ENCODE data around the gene MAP7. TPM values are rescaled to one million over a fixed set of nuclear protein-coding genes. Genes with fewer than 3 reads are reported as not detected.

Gene MAP7
- polyA plus RNA-seq, 1 donor from 2014 or later: 5.1 TPM

DNA sequence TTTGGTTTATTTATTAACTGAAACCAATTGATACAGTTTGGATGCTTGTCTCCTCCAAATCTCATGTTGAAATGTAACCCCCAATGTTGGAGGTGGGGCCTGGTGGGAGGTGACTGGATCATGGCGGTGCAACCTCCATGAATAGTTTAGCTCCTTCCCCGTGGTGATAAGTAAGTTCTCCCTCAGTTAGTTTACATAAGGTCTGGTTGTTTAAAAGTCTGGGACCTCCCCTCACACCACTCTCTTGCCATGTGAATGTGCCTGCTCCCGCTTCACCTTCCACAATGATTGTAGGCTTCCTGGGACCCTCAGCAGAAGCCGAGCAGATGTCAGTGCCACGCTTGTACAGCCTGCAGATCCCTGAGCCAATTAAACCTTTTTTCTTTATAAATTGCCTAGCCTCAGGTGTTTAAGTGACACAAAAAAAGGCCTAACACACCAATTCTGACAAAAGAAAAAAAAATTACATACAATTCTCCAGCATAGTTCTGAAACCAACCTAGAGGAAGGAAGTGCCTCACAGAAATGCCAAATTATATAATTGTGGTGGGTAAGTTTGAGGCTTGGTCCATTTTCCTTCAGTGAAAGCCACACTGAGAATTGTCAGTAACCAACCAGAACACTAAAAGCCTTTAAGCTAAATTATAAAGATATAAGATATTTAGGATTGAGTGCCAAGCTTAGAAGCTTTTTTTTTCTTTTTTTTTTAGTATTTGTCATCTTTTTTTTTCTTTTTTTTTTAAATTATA, 15.0 kb downstream of the MAP7 start:
- no peaks in the 10 kb centered on the region for H4K20me1 ChIP-seq (ENCODE audit: insufficient read depth)

DNA sequence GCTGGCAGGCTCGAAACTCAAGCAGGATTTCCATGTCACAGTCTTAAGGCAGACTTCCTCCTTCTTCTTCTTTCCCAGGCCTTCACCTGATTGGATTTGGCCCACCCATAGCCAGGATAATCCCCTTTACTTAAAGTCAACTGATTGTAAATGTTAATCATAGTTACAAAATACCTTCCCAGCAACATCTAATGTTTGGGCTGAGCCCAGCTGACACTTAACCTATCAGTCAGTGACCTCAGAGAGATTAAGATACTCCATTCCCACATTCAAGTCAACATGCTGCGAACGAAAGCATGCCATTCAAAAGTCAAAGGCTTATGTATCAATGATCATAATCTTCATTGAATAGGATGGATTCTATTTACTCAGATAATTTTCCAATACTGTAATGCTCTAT, 16.0 kb downstream of the MAP7 start:
- Histone ChIP-seq H3K4me3 (ENCODE audit: low read length) (no peak overlapping the region), H2AFZ (ENCODE audit: low read depth, low read length) (no peak overlapping the region), H3K27ac (ENCODE audit: low read length) (no peak overlapping the region), H3K27me3 (ENCODE audit: insufficient read depth, low read depth, low read length) (no peaks in the 10 kb centered on the region), H3K36me3 (ENCODE audit: insufficient read depth, low read length) (no peaks in the 10 kb centered on the region), H3K9me2 (ENCODE audit: insufficient read depth, low read length) (no peaks in the 10 kb centered on the region), H3K4me2 (ENCODE audit: low read length) (no peak overlapping the region), H3K9me3 (ENCODE audit: low read length) (no peaks in the 10 kb centered on the region), H3F3A (ENCODE audit: insufficient read depth, low read length, poor library complexity, severe bottlenecking) (no peaks in the 10 kb centered on the region), H4K20me1 (ENCODE audit: insufficient read depth) (no peaks in the 10 kb centered on the region), H3K9ac (ENCODE audit: low read length) (no peak overlapping the region), H3K79me2 (replicated peaks; ENCODE audit: insufficient read depth, low read length) (no peaks in the 10 kb centered on the region)
- TF ChIP-seq, protein P1, sequence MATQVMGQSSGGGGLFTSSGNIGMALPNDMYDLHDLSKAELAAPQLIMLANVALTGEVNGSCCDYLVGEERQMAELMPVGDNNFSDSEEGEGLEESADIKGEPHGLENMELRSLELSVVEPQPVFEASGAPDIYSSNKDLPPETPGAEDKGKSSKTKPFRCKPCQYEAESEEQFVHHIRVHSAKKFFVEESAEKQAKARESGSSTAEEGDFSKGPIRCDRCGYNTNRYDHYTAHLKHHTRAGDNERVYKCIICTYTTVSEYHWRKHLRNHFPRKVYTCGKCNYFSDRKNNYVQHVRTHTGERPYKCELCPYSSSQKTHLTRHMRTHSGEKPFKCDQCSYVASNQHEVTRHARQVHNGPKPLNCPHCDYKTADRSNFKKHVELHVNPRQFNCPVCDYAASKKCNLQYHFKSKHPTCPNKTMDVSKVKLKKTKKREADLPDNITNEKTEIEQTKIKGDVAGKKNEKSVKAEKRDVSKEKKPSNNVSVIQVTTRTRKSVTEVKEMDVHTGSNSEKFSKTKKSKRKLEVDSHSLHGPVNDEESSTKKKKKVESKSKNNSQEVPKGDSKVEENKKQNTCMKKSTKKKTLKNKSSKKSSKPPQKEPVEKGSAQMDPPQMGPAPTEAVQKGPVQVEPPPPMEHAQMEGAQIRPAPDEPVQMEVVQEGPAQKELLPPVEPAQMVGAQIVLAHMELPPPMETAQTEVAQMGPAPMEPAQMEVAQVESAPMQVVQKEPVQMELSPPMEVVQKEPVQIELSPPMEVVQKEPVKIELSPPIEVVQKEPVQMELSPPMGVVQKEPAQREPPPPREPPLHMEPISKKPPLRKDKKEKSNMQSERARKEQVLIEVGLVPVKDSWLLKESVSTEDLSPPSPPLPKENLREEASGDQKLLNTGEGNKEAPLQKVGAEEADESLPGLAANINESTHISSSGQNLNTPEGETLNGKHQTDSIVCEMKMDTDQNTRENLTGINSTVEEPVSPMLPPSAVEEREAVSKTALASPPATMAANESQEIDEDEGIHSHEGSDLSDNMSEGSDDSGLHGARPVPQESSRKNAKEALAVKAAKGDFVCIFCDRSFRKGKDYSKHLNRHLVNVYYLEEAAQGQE (IDR thresholded peaks at IDR 0.05; ENCODE audit: borderline replicate concordance): no peak
- TF ChIP-seq RAD21 (conservative IDR thresholded peaks at IDR 0.05) (no peak), POLR2AphosphoS5 (IDR thresholded peaks at IDR 0.05) (no peak), EZH2 (IDR thresholded peaks at IDR 0.05; ENCODE audit: borderline replicate concordance, insufficient read depth, low read length, poor library complexity, severe bottlenecking) (no peak), TAF1 (IDR thresholded peaks at IDR 0.05; ENCODE audit: low read depth) (no peak), EP300 (conservative IDR thresholded peaks at IDR 0.05; ENCODE audit: poor library complexity, severe bottlenecking) (no peak), SMC3 (conservative IDR thresholded peaks at IDR 0.05; ENCODE audit: poor library complexity) (no peak), MXI1 (conservative IDR thresholded peaks at IDR 0.05; ENCODE audit: poor library complexity, severe bottlenecking) (no peak)
- TF ChIP-seq, protein P2, sequence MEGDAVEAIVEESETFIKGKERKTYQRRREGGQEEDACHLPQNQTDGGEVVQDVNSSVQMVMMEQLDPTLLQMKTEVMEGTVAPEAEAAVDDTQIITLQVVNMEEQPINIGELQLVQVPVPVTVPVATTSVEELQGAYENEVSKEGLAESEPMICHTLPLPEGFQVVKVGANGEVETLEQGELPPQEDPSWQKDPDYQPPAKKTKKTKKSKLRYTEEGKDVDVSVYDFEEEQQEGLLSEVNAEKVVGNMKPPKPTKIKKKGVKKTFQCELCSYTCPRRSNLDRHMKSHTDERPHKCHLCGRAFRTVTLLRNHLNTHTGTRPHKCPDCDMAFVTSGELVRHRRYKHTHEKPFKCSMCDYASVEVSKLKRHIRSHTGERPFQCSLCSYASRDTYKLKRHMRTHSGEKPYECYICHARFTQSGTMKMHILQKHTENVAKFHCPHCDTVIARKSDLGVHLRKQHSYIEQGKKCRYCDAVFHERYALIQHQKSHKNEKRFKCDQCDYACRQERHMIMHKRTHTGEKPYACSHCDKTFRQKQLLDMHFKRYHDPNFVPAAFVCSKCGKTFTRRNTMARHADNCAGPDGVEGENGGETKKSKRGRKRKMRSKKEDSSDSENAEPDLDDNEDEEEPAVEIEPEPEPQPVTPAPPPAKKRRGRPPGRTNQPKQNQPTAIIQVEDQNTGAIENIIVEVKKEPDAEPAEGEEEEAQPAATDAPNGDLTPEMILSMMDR (IDR thresholded peaks at IDR 0.05; ENCODE audit: poor library complexity, severe bottlenecking): no peak

More for the DNA sequence above, 15.0 kb downstream of the MAP7 start:
- Histone ChIP-seq H2AFZ (ENCODE audit: low read depth, low read length) (no peak overlapping the region), H3K79me2 (replicated peaks; ENCODE audit: insufficient read depth, low read length) (no peaks in the 10 kb centered on the region), H3K27ac (ENCODE audit: low read length) (no peak overlapping the region), H3K27me3 (ENCODE audit: insufficient read depth, low read depth, low read length) (no peaks in the 10 kb centered on the region), H3K36me3 (ENCODE audit: insufficient read depth, low read length) (no peaks in the 10 kb centered on the region), H3K9me2 (ENCODE audit: insufficient read depth, low read length) (no peaks in the 10 kb centered on the region), H3K4me3 (ENCODE audit: low read length) (no peak overlapping the region), H3K9ac (ENCODE audit: low read length) (no peak overlapping the region), H3K9me3 (ENCODE audit: low read length) (no peaks in the 10 kb centered on the region), H3K4me2 (ENCODE audit: low read length) (no peak overlapping the region), H3F3A (ENCODE audit: insufficient read depth, low read length, poor library complexity, severe bottlenecking) (no peaks in the 10 kb centered on the region)
- TF ChIP-seq MXI1 (conservative IDR thresholded peaks at IDR 0.05; ENCODE audit: poor library complexity, severe bottlenecking) (no peak), SMC3 (conservative IDR thresholded peaks at IDR 0.05; ENCODE audit: poor library complexity) (no peak), RAD21 (conservative IDR thresholded peaks at IDR 0.05) (no peak), TAF1 (IDR thresholded peaks at IDR 0.05; ENCODE audit: low read depth) (no peak), POLR2AphosphoS5 (IDR thresholded peaks at IDR 0.05) (no peak), EP300 (conservative IDR thresholded peaks at IDR 0.05; ENCODE audit: poor library complexity, severe bottlenecking) (no peak), EZH2 (IDR thresholded peaks at IDR 0.05; ENCODE audit: borderline replicate concordance, insufficient read depth, low read length, poor library complexity, severe bottlenecking) (no peak)
- TF ChIP-seq, protein P2 (IDR thresholded peaks at IDR 0.05; ENCODE audit: poor library complexity, severe bottlenecking): no peak
- TF ChIP-seq, protein P1 (IDR thresholded peaks at IDR 0.05; ENCODE audit: borderline replicate concordance): no peak

Measured in neural cell (in vitro differentiated cells).